Bronchial epithelial cell (primary cell): ENCODE results near the gene COL23A1. TPM values are rescaled to one million over a fixed set of nuclear protein-coding genes. Genes with fewer than 3 reads are reported as not detected.

Experiments used
- DNase-seq: peaks from one replicate; pipeline ENCODE4 v3.0.0-alpha.2; 2010; ENCODE audit warnings: low read depth
- FAIRE-seq: peaks from 2 replicates; lab custom pipeline; 2011; peaks lifted over from hg19 to GRCh38; lab: Jason Lieb, UNC
- H3K27me3 ChIP-seq: 2 replicates; pipeline ENCODE4 v1.5.1; 2011; ENCODE audit warnings: low read length; ENCODE audit not compliant: control insufficient read depth, insufficient read depth
- H3K36me3 ChIP-seq: 2 replicates; pipeline ENCODE4 v1.5.1; 2011; ENCODE audit warnings: low read length; ENCODE audit not compliant: control insufficient read depth, insufficient read depth
- H3K4me3 ChIP-seq: 2 replicates; pipeline ENCODE4 v1.5.1; 2011; ENCODE audit warnings: mild to moderate bottlenecking, low read depth, low read length, control low read depth
- total RNA-seq: library from RNA; depleted of rRNA; stranded (reverse); fragments of >200 nt; gene quantifications from 2 replicates; pipeline ENCODE4 v1.2.1, GENCODE V29; 2014
- TF ChIP-seq, protein P1 (sequence below): IDR thresholded peaks from 2 replicates; pipeline ENCODE4 v1.5.1; 2011; ENCODE audit warnings: mild to moderate bottlenecking, moderate library complexity, low read length, control low read depth, inconsistent platforms; ENCODE audit not compliant: insufficient read depth, severe bottlenecking

The COL23A1 gene
- total RNA-seq, 1 donor from 2014 or later: 0.26 TPM

DNA sequence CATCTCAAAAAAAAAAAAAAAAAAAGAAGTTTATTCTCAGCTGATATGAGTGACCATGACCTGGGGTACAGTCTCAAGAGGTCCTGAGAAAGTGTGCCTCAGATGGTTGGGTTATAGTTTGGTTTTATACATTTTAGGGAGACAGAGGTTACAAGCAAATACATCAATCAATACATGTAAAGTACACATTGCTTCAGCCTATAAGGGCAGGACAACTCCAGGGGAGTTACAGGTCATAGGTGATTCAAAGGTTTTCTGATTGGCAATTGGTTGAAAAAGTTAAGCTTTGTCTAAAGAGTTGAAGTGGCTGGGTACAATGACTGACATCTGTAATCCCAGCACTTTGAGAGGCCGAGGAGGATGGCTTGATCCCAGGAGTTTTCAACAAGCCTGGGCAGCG lies 400.8 kb downstream of the COL23A1 start:
- TF ChIP-seq, protein P1, sequence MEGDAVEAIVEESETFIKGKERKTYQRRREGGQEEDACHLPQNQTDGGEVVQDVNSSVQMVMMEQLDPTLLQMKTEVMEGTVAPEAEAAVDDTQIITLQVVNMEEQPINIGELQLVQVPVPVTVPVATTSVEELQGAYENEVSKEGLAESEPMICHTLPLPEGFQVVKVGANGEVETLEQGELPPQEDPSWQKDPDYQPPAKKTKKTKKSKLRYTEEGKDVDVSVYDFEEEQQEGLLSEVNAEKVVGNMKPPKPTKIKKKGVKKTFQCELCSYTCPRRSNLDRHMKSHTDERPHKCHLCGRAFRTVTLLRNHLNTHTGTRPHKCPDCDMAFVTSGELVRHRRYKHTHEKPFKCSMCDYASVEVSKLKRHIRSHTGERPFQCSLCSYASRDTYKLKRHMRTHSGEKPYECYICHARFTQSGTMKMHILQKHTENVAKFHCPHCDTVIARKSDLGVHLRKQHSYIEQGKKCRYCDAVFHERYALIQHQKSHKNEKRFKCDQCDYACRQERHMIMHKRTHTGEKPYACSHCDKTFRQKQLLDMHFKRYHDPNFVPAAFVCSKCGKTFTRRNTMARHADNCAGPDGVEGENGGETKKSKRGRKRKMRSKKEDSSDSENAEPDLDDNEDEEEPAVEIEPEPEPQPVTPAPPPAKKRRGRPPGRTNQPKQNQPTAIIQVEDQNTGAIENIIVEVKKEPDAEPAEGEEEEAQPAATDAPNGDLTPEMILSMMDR: no peak
- Histone ChIP-seq H3K36me3 (no peaks in the 10 kb centered on the region), H3K4me3 (no peak overlapping the region), H3K27me3 (peaks cover 4% of the 10 kb centered on the region)
- FAIRE-seq (no peak), DNase-seq (no peak)

Other genes starting within 250 kb of the COL23A1 start
- 17.4 and 25.5 TPM in 2 replicates for gene CLK4, start 36.7 kb upstream of the COL23A1 start, total RNA-seq
- 5.8 and 7.6 TPM in 2 replicates for gene ZNF354A, start 140.3 kb upstream of the COL23A1 start, total RNA-seq